ENCODE measurements around the gene PRSS21. TPM values are rescaled to one million over a fixed set of nuclear protein-coding genes. Genes with fewer than 3 reads are reported as not detected.

Gene PRSS21
- total RNA-seq, 5 donors from 2014 or later (not counting 1 experiment from before 2014, with no cell fraction given), result 0.90 to 8.3 (median 3.3) TPM

DNA sequence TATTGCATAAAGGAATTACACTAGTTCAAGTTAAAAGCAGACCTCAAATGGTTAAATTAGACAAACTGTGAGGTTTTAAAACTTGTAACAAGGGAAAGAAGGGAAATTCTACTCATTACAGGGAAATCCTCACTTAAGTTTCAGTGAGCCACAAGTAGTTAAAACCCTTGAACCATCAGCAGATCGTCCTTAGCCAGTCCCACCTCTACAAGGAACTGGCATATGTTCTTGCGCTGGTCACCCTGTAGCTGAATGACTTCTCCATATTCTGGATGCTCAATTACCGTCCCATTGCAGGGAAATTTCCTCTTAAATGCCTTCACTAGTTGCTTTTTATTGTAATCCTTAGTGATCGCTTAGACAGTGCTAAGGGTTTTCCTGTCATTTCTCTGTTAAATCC is 5.5 kb downstream of the PRSS21 start:
- Histone ChIP-seq H3K36me3 (ENCODE audit: control insufficient read depth in 2 of 2, extremely low read depth in 1 of 2, insufficient read depth in 1 of 2, low read length in 1 of 2) (no peaks in the 10 kb centered on the region), H3K27ac (ENCODE audit: low read length) (no peak overlapping the region), H3K4me3 (ENCODE audit: control insufficient read depth in 1 of 2, extremely low read depth in 1 of 2, low read length in 1 of 2) (no peak overlapping the region), H3K27me3 (replicated peaks in 1 of 2; ENCODE audit: control insufficient read depth in 2 of 2, extremely low read depth in 1 of 2, insufficient read depth in 2 of 2, low read length in 1 of 2) (peaks cover 0 to 28% of the 10 kb centered on the region in 2 experiments), H3K9me3 (no peaks in the 10 kb centered on the region), H3K4me1 (ENCODE audit: control insufficient read depth in 1 of 2, extremely low read depth in 1 of 2, insufficient read depth in 2 of 2, low read length in 2 of 2) (no peaks in the 10 kb centered on the region)
- Mint-ChIP-seq H3K36me3 (no peaks in the 10 kb centered on the region), H3K27ac (no peak overlapping the region), H3K4me1 (no peaks in the 10 kb centered on the region), H3K27me3 (peaks cover 0 to 7% of the 10 kb centered on the region in 2 donors), H3K9me3 (no peaks in the 10 kb centered on the region), H3K4me3 (no peak overlapping the region)
- DNase-seq (no peak), ATAC-seq (replicated peaks in 1 of 4) (no peak)
- POLR2A ChIA-PET, result no interaction called here
- CTCF ChIA-PET, result no interaction called here
- 86% methylated on average over 2 of the region's 4 CpGs for WGBS (ENCODE audit: insufficient coverage)

DNA sequence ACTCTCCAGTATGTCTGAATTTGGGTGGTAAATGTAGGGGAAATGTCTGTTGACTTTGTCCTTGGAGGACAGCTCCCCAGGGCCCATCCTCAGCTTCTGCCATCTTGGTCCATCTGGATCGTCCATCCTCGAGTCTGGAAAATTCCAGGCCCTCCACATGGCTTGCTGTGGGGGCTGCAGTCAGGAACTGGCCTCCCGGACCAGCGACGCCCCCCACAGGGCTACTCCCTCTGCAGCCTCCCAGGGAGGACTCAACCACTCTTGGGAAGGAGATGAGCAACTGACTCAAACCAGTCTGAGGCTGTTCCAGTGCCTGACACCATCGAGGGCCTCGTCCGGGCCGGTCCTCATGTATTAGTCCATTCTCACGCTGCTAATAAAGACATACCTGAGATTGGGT is 7.6 kb downstream of the PRSS21 start:
- Mint-ChIP-seq H3K9me3 (no peaks in the 10 kb centered on the region), H3K4me1 (no peaks in the 10 kb centered on the region), H3K36me3 (no peaks in the 10 kb centered on the region), H3K27ac (no peak overlapping the region), H3K27me3 (peaks cover 0 to 3% of the 10 kb centered on the region in 2 donors), H3K4me3 (no peak overlapping the region)
- Histone ChIP-seq H3K36me3 (ENCODE audit: control insufficient read depth in 2 of 2, extremely low read depth in 1 of 2, insufficient read depth in 1 of 2, low read length in 1 of 2) (no peaks in the 10 kb centered on the region), H3K4me3 (ENCODE audit: control insufficient read depth in 1 of 2, extremely low read depth in 1 of 2, low read length in 1 of 2) (no peak overlapping the region), H3K27me3 (replicated peaks in 1 of 2; ENCODE audit: control insufficient read depth in 2 of 2, extremely low read depth in 1 of 2, insufficient read depth in 2 of 2, low read length in 1 of 2) (peaks cover 0 to 36% of the 10 kb centered on the region in 2 experiments), H3K4me1 (ENCODE audit: control insufficient read depth in 1 of 2, extremely low read depth in 1 of 2, insufficient read depth in 2 of 2, low read length in 2 of 2) (no peaks in the 10 kb centered on the region), H3K9me3 (no peaks in the 10 kb centered on the region), H3K27ac (ENCODE audit: low read length) (no peak overlapping the region)
- ChIA-PET POLR2A (no interaction called here), CTCF (no interaction called here)
- 75% methylated on average over 2 of the region's 10 CpGs for WGBS (ENCODE audit: insufficient coverage)
- DNase-seq (no peak), ATAC-seq (replicated peaks in 1 of 4) (no peak)

DNA sequence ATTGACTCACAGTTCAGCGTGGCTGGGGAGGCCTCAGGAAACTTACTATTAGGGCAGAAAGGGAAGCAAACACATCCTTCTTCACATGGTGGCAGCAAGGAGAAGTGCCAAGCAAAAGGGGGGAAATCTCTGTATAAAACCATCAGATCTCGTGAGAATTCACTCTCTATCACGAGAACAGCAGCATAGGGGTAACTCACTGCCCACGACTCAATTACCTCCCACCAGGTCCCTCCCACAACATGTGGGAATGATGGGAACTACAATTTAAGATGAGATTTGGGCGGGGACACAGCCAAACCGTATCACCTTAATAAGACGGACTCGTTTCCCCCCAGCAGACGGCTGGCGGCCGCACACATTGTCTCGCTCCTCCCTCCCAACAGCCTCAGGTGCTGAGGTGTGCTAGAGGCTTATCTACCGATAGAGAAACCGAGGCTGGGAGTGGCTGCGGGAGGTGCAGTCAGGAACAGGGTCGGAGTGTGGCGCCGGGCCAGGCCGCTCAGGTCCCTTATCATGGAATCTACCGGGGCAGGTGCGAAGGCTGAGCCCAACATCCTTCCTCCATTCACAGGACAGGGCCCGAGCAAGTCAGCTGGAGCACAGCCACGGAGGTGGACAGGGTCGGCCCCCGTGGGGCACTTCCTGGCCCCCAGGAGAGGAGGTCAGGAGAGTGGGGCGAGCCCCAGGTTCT is 8.2 kb downstream of the PRSS21 start:
- peaks cover 0 to 5% of the 10 kb centered on the region in 2 experiments for H3K4me1 ChIP-seq (ENCODE audit: control insufficient read depth in 1 of 2, extremely low read depth in 1 of 2, insufficient read depth in 2 of 2, low read length in 2 of 2)
- H3K36me3 ChIP-seq (ENCODE audit: control insufficient read depth in 2 of 2, extremely low read depth in 1 of 2, insufficient read depth in 1 of 2, low read length in 1 of 2), result no peaks in the 10 kb centered on the region
- Mint-ChIP-seq H3K4me3 (no peak overlapping the region), H3K27me3 (peaks cover 0 to 3% of the 10 kb centered on the region in 2 donors), H3K27ac (no peak overlapping the region), H3K4me1 (peaks cover 0 to 2% (median 0%) of the 10 kb centered on the region in 3 donors), H3K9me3 (no peaks in the 10 kb centered on the region), H3K36me3 (no peaks in the 10 kb centered on the region)
- POLR2A ChIA-PET, result no interaction called here
- H3K27me3 ChIP-seq (replicated peaks in 1 of 2; ENCODE audit: control insufficient read depth in 2 of 2, extremely low read depth in 1 of 2, insufficient read depth in 2 of 2, low read length in 1 of 2), result peaks cover 0 to 40% of the 10 kb centered on the region in 2 experiments
- H3K4me3 ChIP-seq (ENCODE audit: control insufficient read depth in 1 of 2, extremely low read depth in 1 of 2, low read length in 1 of 2), result no peak overlapping the region
- DNase-seq (no peak), ATAC-seq (replicated peaks in 1 of 4) (no peak)
- WGBS (ENCODE audit: insufficient coverage), result 81% methylated on average over 12 of the region's 26 CpGs
- CTCF ChIA-PET, result no interaction called here
- no peaks in the 10 kb centered on the region for H3K9me3 ChIP-seq
- H3K27ac ChIP-seq (ENCODE audit: low read length), result no peak overlapping the region

DNA sequence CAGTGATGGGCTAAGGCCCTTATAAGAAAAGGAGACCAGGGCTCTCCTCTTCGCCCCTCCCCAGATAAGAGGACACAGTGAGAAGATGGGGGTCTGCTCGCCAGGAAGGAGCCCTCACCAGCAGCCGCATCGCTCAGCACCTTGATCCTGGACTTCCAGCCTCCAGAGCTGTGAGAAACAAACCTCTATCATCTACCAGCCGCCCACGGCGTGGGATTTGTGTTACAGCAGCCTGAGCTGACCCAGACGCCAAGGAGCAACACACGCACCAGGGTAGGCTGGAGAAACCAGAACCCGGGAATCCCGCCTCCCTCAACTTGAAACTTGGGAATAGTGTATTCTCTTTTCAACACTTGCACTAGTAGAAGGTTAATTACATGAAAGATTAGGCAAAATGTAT is 8.9 kb downstream of the PRSS21 start:
- ChIA-PET POLR2A (no interaction called here), CTCF (no interaction called here)
- H3K4me1 Mint-ChIP-seq, result peaks cover 0 to 2% (median 0%) of the 10 kb centered on the region in 3 donors

DNA sequence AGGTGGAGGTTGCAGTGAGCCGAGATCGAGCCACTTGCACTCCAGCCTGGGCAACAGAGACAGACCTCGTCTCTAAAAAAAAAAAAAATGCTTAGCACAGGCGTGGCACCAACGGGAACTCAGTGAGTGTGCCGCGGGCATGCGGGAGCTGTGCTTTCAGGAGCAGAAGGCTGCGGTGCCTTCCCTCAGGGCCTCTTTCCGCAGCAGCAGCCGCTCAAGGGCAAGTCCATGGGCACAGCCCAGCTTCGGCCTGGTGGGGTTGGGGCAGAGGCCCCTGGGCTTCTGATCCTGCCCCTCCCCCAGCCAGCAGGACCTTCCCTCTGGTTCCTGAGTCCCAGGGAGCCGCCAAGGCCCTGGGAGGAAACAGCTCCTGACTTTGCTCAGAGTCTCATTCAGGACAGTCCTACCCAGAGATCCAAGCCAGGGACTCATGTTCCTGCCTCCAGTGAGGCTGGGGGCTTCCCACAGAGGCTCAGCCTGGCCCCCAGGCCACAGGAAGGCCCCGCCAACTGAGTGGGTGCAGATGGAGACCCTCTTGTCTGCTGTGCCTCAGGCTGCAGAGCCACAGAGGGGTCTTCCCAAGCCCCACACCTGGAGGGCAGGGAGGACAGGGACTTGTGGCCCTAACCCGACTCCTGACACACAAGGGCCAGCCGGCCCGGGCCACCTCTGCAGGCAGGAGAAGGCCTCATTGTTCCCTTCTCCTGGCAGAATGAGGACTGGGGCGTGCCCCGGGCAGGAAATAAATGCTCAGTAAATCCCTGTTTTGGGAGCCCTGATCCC is 9.7 kb downstream of the PRSS21 start:
- peaks cover 5 to 7% of the 10 kb centered on the region in 2 donors for H3K27me3 Mint-ChIP-seq
- no peaks in the 10 kb centered on the region for H3K9me3 ChIP-seq
- H3K4me3 Mint-ChIP-seq, result no peak overlapping the region
- ATAC-seq (replicated peaks in 1 of 4), result no peak
- H3K27ac Mint-ChIP-seq, result no peak overlapping the region
- WGBS (ENCODE audit: insufficient coverage), result 78% methylated on average over 11 of the region's 19 CpGs
- no peaks in the 10 kb centered on the region for H3K36me3 ChIP-seq (ENCODE audit: control insufficient read depth in 2 of 2, extremely low read depth in 1 of 2, insufficient read depth in 1 of 2, low read length in 1 of 2)
- H3K36me3 Mint-ChIP-seq, result no peaks in the 10 kb centered on the region
- H3K4me3 ChIP-seq (ENCODE audit: control insufficient read depth in 1 of 2, extremely low read depth in 1 of 2, low read length in 1 of 2), result no peak overlapping the region
- no peak overlapping the region for H3K27ac ChIP-seq (ENCODE audit: low read length)
- peaks cover 0 to 46% of the 10 kb centered on the region in 2 experiments for H3K27me3 ChIP-seq (replicated peaks in 1 of 2; ENCODE audit: control insufficient read depth in 2 of 2, extremely low read depth in 1 of 2, insufficient read depth in 2 of 2, low read length in 1 of 2)
- ChIA-PET POLR2A (no interaction called here), CTCF (interaction anchor here in 1 of 2 donors (0.7 kb wide), 1 partner anchor 806 kb away, joined by 3 read pairs; no protein-coding TSS in a partner anchor)
- H3K4me1 ChIP-seq (ENCODE audit: control insufficient read depth in 1 of 2, extremely low read depth in 1 of 2, insufficient read depth in 2 of 2, low read length in 2 of 2), result peaks cover 0 to 6% of the 10 kb centered on the region in 2 experiments
- H3K4me1 Mint-ChIP-seq, result peaks cover 0 to 2% (median 0%) of the 10 kb centered on the region in 3 donors
- no peaks in the 10 kb centered on the region for H3K9me3 Mint-ChIP-seq
- no peak for DNase-seq

More for the DNA sequence above, 8.9 kb downstream of the PRSS21 start:
- Histone ChIP-seq H3K4me1 (ENCODE audit: control insufficient read depth in 1 of 2, extremely low read depth in 1 of 2, insufficient read depth in 2 of 2, low read length in 2 of 2) (peaks cover 0 to 6% of the 10 kb centered on the region in 2 experiments), H3K4me3 (ENCODE audit: control insufficient read depth in 1 of 2, extremely low read depth in 1 of 2, low read length in 1 of 2) (no peak overlapping the region), H3K27ac (ENCODE audit: low read length) (no peak overlapping the region), H3K27me3 (replicated peaks in 1 of 2; ENCODE audit: control insufficient read depth in 2 of 2, extremely low read depth in 1 of 2, insufficient read depth in 2 of 2, low read length in 1 of 2) (peaks cover 0 to 40% of the 10 kb centered on the region in 2 experiments), H3K9me3 (no peaks in the 10 kb centered on the region), H3K36me3 (ENCODE audit: control insufficient read depth in 2 of 2, extremely low read depth in 1 of 2, insufficient read depth in 1 of 2, low read length in 1 of 2) (no peaks in the 10 kb centered on the region)
- Mint-ChIP-seq H3K9me3 (no peaks in the 10 kb centered on the region), H3K4me3 (no peak overlapping the region), H3K27ac (no peak overlapping the region), H3K27me3 (peaks cover 3 to 8% of the 10 kb centered on the region in 2 donors), H3K36me3 (no peaks in the 10 kb centered on the region)
- ATAC-seq (replicated peaks in 1 of 4) (no peak), DNase-seq (no peak)
- whole genome bisulfite sequencing (ENCODE audit: insufficient coverage), result no CpG with 5 or more reads among the region's 11 CpGs

DNA sequence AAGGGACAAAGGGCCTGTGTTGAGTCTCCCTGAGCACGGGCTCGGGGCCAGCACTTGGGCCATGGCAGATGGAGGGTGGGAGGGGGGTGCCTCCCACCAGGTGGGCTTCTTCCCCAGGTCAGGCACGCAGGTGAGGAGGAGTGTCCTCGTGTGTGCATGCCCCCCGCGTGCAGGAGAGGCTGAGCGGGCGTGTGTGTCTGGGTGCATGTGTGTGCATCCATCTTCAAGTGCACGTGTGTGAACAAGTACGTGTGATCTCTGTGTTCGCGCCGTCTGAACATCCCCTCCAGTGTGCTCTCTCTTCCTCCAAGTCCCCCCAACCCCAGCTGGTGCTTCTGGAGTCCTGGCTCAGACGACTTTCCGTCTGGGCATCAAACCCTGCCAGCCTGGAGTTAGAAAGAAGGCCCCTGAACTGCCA is 10.3 kb downstream of the PRSS21 start:
- ATAC-seq (replicated peaks in 1 of 4), result no peak
- Histone ChIP-seq H3K36me3 (ENCODE audit: control insufficient read depth in 2 of 2, extremely low read depth in 1 of 2, insufficient read depth in 1 of 2, low read length in 1 of 2) (no peaks in the 10 kb centered on the region), H3K27me3 (replicated peaks in 1 of 2; ENCODE audit: control insufficient read depth in 2 of 2, extremely low read depth in 1 of 2, insufficient read depth in 2 of 2, low read length in 1 of 2) (peaks cover 0 to 52% of the 10 kb centered on the region in 2 experiments), H3K9me3 (no peaks in the 10 kb centered on the region), H3K4me1 (ENCODE audit: control insufficient read depth in 1 of 2, extremely low read depth in 1 of 2, insufficient read depth in 2 of 2, low read length in 2 of 2) (peaks cover 0 to 6% of the 10 kb centered on the region in 2 experiments), H3K4me3 (ENCODE audit: control insufficient read depth in 1 of 2, extremely low read depth in 1 of 2, low read length in 1 of 2) (no peak overlapping the region), H3K27ac (ENCODE audit: low read length) (no peak overlapping the region)
- 82% methylated on average over 15 of the region's 15 CpGs for WGBS (ENCODE audit: insufficient coverage)
- Mint-ChIP-seq H3K36me3 (no peaks in the 10 kb centered on the region), H3K4me3 (no peak overlapping the region), H3K4me1 (peaks cover 0 to 2% (median 0%) of the 10 kb centered on the region in 3 donors), H3K9me3 (no peaks in the 10 kb centered on the region), H3K27ac (no peak overlapping the region), H3K27me3 (peaks cover 5 to 7% of the 10 kb centered on the region in 2 donors)
- DNase-seq, result no peak
- CTCF ChIA-PET, result no interaction called here
- POLR2A ChIA-PET, result no interaction called here
